HG03039 (cell line): Measurements from ENCODE around the gene DECR2.
"Not testable (repeated sequence)": the region's sequence is repeated elsewhere in the genome, so short reads cannot be mapped to it uniquely, and the experiment has no call there.

ENCODE experiments used
- ATAC-seq: cut with Tn5 transposase; IDR thresholded peaks from one replicate; pipeline ENCODE4 v1.9.1; 2021; ENCODE audit warnings: mild to moderate bottlenecking, moderate library complexity; ENCODE audit not compliant: unreplicated experiment

Gene DECR2

DNA sequence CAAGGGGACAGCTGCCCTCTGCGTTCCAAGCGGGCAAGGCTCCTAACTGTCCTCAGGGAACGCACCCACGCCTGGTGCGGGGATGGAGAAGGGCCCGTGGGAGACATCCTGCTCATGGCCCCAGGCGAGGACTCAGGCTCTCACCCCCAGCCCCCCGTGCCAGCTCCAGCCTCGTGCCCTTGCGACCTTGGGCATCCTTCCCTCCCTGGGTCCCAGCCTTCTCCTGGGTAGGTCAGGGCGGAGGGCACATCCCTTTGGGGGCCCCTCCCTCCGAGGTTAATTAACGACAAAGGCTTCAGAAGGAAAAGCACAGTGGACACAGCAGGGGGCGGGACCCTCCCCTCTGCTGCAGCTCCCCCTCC is 22.9 kb upstream of the DECR2 start:
- no peak for ATAC-seq

DNA sequence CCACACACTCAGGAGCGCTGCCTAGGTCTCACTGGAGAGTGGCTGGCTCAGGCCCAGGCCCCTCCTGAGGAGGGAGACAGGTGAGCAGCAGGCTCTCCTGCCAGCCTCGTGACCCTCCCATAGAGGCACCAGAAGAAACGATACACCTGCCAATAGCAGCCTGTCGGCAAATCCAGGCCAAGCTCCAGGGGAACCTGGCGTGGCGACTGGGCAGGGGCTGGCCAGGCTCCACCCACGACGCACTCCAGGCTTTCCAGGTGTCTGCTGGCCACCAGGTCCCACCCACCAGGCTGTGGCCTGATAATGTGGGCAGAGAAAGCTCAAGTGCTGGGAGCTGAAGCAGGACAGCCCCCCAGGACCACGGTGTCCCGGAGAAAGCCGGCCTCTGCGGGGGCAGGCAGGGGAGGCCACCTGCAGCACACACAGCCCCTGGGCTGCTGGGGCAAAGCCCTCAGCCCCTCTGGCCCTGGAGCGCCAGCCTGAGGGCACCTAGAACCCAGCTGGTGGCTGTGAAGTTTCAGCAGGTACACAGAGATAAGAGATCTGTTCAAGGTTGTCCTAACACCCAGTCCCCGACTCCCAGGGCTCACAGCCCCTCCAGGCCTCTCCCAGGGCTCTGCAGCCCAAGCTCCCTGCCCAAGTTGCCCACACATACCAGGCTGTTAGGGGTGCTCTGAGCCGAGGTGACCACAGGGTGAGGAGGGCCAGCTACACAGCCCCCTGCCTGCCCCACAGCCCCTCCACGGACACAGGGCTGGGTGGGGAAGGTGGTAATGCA is 22.3 kb upstream of the DECR2 start:
- no peak for ATAC-seq

DNA sequence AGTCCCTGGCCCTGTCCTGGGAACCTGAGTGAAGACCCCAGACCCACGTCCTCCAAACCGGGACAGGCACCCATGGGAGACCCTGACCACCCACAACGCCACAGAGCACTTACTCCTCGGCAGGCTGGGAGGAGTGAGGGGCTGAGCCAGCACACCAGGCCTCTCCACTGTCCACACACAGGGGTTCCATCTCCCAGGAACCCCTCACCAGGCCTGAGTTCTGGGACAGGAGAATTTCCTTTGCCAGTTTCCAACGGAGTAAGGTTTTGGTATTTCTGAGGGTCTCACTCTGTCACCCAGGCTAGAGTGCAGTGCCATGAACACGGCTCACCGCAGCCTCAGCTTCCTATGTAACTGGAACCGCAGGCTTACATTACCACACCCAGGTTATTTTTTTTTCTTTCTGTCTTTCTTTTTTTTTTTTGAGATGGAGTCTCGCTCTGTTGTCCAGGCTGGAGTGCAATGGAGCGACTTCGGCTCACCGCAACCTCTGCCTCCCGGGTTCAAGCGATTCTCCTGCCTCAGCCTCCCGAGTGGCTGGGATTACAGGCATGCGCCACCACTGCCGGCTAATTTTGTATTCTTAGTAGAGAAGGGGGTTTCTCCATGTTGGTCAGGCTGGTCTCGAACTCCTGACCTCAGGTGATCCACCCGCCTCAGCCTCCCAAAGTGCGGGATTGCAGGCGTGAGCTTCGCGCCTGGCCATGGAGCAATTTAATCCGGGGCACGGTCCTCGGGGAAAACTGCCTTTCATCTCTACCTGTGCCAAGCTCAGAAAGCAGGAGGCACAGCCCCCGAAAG is 21.5 kb upstream of the DECR2 start:
- no peak for ATAC-seq

DNA sequence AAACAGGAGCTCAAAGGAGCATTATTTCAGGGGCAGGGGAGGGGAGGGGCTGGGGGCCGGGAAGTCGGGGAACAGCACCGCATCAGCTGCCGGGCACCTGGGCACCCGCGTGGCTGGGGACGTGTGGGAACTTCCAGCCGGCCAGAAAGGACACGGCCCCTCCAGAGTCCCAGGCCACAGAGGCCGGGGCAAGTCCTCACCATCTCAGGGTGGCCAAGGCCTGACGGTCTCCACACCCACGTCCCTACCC is 21.0 kb upstream of the DECR2 start:
- no peak for ATAC-seq

DNA sequence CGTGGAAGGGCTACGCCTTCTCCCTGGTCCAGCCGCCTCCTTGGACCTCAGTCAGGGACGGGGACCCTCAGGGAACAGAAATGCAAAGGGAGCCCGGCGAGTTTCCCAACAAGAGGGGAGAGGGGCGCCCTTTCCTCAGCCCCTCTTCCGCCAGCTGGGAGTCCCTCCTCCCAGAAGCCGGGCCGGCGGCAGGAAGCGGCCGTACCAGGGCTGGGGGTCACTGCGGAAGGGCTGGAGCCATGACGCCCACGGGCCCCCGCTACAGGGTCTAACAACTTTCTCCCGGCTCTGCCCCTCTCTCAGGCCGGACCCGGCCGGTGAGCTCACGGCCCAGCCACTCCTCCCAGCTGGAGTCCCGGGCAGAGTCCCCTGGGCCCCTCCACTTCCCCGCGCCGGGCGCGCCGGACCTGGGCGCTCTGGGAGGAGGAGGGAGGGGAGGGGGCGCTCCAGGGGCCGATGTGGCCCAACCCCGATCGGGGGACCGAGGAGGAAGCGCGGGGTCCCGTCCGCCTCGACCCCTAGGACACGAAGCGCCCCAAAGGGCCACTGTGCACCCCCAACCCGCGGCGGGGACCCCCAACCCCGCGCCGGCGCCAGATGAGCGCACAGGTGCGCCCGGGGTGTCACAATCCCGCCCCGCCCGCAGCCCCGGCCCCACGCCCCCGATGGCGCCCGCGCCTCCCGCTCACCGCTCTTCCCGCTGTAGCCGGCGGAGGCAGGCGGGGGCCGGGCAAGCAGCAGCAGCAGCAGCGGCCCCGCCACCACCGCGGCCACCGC is 20.5 kb upstream of the DECR2 start:
- ATAC-seq, result peak; percentile 13

DNA sequence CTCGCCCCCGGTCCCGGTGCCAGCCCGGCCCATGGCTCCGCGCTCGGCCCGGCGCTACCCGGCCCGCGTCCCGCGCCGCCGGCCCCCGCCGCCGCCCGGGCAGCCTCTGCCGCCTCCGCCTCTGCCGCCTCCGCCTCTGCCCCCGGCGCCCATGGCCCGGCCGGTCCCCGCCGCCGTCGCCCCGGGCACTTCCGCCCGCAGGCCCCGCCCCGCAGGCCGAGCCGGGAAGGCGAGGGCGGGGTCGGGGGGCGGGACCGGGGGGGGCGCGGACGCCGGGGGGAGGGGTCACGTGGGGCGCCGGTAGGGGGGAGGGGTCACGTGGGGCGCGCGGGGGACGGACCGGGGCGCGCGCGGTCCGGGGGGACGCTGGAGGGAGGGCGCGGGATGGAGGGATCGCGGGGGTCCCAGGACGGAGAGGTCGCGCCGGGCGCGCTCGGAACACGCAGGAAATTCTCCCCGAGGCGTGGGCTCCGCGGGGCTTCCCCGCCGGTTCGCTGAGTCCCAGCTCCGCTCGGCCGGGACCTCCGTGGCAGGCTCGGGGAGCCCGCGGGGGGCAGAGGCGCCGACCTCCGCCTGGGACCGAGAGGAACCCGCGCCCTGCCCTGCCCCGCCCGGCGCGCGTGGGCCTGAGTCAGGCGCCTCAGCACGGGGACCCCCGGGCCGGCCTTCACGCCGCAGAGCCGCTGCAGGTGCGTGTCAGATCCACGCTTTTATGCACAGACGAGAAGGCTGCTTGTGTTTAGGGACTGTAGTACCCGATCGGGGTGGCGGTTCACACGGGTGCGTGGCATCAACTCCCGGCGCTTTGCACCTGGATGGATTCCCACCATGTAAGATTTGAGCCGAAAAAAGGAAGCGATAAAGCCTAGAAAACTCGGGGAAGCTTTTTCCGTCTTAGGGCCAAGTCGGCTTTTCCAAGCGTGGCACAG is 19.6 kb upstream of the DECR2 start, which contains the start of gene PGAP6:
PGAP6 (minus strand) TSS at position 190 of the 929 bp plus-strand sequence; CDS start at position 33, 157 bp downstream.
- peak; percentile 44 for ATAC-seq

DNA sequence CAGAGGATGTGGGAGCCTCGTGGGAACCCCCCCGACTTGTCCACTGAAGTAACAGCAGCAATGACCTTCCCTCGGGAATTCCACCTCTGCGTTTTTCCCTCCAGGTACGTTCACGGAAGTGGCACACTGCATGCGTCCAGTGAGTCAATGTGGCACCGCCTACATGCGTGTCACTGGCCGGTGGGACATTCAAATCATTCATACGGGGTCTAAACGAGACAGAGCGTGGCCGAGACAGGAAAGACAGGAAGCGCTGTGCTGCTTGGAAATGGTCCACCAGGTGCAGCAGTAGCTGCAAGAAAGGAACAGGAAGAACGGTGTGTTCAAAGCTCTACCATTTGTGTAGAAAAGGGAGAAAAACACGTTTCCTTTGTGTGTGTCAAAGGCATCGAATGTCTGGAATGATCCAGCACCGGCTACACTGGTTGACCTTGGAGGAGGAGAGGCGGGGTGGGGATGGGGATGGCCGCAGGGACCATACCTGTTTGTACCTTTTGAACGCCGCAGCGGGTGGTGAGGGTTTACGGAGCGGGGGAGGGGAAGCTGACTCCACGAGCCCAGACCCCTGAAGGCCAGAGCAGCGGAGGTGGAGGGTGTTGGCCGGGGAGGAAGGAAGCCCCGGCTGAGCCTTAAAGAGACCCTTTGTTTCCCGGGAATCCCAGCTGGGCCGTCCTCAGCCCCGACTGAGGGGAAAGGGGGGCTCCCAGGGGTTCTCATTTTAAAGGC is 18.2 kb upstream of the DECR2 start:
- no peak for ATAC-seq

DNA sequence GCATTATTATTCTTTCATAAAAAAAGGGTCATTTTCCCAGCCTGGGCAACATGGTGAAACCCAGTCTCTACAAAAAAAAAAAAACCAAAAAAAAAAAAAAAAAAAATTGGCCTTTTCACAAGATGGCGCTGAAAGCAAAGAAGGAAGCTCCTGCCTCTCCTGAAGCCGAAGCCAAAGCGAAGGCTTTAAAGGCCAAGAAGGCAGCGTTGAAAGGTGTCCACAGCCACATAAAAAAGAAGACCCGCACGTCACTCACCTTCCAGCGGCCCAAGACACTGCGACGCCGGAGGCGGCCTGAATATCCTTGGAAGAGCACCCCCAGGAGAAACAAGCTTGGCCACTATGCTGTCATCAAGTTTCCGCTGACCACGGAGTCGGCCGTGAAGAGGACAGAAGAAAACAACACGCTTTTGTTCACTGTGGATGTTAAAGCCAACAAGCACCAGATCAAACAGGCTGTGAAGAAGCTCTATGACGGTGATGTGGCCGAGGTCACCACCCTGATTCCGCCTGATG is 15.0 kb upstream of the DECR2 start:
- no peak for ATAC-seq

DNA sequence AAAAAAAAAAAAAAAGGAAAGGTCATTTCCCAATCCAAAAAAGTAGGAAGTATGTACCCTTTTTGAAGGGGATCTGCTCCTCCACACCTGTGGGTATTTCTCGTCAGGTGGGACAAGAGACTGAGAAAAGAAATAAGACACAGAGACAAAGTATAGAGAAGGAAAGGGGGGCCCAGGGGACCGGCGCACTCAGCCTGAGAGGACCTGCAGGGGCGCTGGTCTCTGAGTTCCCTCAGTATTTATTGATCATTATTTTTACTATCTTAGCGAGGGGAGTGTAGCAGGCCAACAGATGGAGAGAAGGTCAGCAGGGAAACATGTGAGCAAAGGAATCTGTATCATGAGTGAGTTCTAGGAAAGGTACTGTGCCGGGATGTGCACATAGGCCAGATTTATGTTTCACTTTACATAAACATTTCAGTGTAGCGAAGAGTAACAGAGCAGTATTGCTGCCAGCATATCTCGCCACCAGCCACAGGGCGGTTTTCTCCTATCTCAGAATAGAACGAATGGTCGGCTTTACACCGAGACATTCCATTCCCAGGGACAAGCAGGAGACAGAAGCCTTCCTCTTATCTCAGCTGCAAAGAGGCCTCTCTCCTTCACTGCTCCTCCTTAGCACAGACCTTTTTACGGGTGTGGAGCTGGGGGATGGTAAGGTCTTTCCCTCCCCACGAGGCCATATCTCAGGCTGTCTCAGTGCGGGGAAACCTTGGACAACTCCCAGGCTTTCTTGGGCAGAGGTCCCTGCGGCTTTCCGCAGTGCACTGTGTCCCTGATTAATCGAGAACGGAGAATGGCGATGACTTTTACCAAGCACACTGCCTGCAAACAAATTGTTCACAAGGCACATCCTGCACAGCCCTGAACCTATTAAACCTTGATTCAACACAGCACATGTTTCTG is 13.7 kb upstream of the DECR2 start:
- ATAC-seq, result not testable (repeated sequence)

DNA sequence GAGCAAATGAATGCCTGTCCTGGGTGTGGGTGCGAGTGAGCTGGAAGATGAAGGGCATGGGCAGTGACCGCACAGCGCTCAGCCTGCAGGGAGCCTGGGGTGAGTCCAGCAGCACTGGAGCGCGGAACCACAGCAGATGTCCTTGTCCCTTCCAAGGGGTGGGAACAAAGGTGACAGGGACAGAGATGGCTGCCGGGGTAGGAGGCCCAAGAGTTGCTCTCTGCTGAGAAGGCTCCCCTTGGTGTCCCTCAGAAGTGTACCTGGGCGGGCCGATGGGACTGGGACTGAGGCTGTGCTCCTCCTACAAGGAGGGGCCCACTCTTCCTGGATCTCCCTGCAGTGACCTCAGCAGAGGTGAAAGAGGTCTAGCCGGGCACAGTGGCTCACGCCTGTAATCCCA is 12.3 kb upstream of the DECR2 start:
- ATAC-seq, result no peak

DNA sequence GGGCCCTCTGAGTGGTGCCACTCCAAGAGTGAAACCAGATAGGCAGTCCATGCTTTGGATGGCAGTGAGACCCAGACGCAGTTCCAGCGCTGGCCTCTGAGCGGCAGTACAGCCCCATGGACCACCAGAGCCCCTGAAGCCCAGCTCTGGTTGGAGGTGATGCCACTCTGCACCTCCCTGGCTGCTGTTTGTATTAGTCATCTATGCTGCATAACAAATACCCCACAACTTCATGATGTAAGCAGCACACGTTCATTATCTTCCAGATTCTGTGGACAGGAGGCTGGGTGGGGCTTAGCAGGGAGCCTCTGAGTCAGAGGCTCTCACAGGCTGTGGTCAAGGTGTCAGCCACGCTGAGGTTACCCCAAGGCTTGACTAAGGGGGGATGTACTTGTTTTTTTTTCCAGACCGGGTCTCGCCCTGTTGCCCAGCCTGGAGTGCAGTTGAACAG is 9.8 kb upstream of the DECR2 start:
- ATAC-seq, result no peak

DNA sequence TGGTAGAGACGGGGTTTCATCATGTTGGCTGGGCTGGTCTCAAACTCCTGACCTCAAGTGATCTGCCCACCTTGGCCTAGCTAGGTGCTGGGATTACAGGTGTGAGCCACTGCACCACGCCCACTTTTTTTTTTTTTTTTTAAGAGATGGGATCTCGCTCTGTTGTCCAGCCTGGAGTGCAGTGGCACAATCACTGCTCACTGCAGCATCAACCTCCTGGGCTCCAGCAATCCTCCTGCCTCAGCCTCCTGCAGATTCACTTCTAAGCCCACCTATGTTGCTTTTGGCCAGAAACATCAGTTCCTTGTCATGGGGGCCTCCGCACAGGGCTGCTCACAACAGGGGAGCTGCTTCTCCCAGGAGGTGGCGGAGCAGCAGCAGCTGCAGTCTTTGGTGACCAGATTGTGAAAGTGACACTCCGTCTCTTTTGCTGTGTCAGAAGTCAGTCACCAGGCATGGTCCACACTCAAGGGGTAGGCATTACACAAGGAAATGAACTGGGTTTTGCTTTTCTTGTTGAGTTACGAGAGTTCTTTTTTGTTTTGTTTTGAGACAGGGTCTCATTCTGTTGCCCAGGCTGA is 9.1 kb upstream of the DECR2 start:
- no peak for ATAC-seq

DNA sequence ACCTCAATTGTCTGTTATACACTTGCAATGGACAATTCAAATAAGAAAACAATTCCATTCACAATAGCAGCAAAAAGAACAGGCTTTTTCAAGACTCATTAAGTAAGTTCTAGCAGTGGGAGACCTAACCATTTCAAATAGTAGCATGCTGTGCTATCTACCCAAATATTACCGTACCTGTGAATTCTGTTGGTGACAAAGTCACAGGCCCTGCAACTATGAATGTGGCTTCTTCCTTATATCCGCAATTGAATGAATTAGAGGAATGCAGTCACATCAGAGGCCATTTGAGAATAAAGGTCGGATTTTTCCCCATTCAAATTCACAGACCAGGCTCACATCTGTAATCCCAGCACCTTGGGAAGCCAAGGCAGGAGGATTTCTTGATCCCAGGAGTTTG is 5.5 kb upstream of the DECR2 start:
- ATAC-seq, result no peak

DNA sequence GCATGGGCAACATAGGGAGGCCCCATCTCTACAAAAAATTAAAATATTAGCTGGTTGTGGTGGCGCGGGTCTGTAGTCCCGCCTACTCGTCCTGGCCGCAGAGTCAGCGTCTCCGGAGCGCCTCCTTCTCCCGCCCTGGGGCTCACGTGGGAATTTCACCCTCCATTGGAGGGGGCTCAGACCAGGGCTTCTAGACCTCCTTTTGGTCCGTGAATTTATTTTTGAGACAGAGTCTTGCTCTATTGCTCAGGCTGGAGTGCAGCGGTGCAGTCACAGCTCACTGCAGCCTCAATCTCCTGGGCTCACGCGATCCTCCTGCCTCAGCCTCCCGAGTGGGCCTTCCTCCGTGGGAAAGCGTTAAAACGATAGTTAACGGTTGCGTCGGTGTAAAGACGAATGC is 5.1 kb upstream of the DECR2 start:
- no peak for ATAC-seq

DNA sequence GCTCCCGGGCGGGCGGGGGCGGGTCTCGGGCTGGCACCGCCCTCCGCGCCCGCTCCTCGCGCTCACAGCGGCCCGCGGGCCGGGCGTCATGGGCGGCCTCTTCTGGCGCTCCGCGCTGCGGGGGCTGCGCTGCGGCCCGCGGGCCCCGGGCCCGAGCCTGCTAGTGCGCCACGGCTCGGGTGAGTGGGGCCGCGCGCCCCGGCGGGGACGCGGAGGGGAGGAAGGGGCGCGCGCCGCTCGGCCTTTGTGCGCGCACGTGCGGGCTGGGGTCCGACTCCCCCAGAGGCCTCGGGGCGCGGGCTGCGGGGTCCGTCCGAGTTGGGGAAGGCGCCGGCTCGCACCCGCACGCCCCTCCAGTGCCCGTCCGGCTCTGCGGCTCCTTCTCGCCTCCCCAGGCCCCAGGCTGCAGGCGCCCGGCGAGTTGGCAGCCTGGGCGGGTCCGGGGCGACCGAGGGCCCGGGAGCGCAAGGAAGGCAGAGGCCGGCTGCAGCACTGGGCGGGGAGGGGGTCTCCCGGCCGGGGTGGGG is 4.5 kb upstream of the DECR2 start, which contains the start of gene NME4:
NME4 (plus strand) TSS at position 65 of the 527 bp plus-strand sequence; CDS start at position 89, 24 bp downstream.
- ATAC-seq, result no peak

DNA sequence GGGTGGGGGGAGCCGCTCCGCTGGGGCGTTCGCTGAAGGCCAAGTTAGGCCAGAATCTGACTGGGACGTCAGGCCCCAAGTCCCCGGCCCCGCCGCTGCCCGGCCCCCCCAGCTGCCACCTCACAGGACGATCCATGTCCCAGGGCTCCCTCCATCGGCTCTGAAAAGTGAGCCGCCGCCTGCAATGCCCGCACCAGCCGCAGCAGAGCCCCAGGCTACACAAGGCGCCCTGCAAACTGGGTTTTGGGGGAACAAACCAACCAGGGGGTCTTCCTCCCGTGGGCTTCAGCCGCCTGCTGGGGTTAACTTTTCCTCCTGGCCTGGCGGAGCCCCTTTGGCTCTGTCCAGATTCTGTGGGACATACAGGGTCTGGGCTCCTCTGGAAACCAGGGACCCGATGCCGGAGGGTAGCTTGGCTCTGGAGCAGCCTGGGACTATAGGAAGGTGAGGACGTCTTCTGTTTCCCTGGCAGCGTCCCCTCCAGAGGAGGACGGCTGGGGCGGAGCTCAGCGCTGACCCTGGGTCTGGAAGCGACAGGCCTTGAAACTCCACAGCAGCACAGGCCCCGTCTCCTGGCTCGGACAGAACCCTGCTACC is 3.9 kb upstream of the DECR2 start:
- ATAC-seq, result no peak

DNA sequence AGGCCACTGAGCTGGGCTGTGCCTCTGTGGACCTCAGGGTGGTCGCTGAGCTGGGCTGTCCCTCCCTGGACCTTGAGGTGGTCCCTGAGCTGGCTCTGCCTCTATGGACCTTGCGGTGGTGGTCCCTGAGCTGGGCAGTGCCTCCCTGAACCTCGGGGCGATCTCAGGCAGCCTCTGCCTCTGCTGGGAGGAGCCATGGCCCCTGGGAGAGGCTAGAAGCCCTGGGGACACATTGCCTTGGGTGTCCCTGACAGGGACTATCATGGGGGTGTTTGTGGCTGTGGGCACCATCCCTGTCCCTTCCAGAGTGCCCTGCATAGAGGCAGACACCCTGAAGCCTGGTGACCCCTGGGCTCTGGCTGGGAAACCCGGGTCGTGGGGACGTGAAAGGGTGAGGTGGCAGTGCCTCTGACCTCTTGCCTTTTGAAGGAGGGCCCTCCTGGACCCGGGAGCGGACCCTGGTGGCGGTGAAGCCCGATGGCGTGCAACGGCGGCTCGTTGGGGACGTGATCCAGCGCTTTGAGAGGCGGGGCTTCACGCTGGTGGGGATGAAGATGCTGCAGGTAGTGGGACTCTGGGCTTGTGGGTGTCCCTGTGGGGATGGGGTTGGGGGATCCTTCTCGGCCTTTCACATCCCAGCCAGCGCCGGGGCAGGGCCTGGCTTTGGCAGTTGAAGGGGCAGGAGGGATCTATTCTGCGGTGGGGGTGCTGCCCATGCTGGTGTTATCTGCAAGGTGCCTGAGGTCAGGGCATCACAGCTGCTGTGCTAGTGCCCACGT is 2.9 kb upstream of the DECR2 start:
- no peak for ATAC-seq
